ENCODE data around the gene HPN.
A peak's percentile ranks its signal among the peaks of the same experiment; 100 is the strongest.
"Not testable (repeated sequence)": the region's sequence is repeated elsewhere in the genome, so short reads cannot be mapped to it uniquely, and the experiment has no call there.

HPN gene

DNA sequence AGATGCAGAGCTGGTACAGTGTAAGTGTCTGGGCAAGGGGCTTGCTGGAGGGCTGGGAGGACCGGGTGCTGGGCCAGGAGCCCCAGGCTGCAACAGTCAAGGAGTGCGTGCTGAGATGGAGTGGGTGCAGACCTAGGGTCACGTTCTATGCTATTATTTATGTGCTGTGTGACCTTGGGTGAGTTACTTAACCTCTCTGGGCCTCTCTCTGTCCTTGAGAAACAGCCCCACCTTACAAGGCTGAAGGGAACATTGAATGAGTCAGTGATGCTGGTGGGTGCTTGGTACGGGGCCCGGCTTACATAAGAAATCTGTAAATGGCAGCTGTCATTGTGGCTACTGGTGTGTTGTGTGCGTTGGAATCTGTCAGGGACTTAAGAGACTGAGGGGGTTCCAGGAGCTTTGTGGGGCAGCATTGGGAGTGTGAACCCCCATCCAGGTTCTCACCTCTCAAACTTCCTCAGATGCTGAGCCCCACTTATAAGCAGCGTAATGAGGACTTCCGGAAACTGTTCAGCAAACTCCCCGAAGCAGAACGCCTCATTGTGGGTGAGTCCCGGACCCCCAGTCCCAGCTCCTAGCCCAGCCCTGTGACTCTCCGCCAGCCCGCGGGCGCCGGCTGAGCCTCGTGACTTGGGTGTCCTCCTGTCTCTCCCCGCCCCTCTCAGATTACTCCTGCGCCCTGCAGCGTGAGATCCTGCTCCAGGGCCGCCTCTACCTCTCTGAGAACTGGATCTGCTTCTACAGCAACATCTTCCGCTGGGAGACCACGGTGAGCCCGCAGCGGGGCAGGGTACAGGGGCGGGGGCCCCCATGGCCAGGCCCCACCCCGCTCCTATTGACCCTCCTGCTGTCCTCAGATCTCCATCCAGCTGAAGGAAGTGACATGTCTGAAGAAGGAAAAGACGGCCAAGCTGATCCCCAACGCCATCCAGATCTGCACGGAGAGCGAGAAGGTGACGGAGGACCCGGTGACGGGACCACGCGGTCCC, 31.8 kb upstream of the HPN start:
- DNase-seq (no peak), ATAC-seq (peak; percentile 32)

- ATAC-seq: no peak
- DNase-seq: no peak
These were observed 30.3 kb upstream of the HPN start for GRCh38 chr19:35011091-35011689.

- no peak for DNase-seq
- no peak for ATAC-seq
These were observed 29.5 kb upstream of the HPN start for GRCh38 chr19:35011737-35012682.

DNA sequence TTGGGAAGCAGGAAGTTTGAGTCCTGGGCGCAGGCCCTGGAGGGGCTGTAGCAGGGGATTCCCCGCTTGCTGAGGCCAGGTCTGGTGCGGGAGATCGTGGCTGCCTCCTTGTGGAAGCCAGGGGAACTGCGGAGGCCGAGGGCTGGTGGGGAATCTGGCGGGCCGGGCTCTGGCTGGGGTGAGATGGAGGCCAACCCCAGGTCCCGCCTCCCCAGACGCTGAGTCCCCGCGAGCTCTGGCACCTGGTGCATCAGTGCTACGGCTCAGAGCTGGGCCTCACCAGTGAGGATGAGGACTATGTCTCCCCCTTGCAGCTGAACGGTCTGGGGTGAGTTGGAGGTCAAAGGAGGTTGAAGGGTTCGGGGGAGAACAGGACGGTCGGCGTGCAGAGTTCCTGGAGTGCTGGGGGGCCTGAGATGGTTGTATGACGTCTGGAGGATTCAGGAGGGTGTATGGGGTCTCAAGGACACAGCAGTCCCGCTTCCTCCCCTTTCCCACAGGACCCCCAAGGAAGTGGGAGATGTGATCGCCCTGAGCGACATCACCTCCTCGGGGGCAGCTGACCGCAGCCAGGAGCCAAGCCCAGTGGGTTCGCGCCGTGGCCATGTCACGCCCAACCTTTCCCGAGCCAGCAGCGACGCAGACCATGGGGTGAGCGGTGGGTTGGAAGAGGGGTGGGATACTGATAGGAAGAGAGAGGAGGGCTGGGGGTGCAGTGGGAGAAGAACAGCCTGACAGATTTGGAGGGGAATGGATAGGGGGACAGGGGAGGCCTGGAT, 28.3 kb upstream of the HPN start:
- ATAC-seq: peak; percentile 63
- peak; percentile 87 for DNase-seq

GRCh38 chr19:35013820-35014754, 27.4 kb upstream of the HPN start:
- ATAC-seq: no peak
- DNase-seq: no peak

DNA sequence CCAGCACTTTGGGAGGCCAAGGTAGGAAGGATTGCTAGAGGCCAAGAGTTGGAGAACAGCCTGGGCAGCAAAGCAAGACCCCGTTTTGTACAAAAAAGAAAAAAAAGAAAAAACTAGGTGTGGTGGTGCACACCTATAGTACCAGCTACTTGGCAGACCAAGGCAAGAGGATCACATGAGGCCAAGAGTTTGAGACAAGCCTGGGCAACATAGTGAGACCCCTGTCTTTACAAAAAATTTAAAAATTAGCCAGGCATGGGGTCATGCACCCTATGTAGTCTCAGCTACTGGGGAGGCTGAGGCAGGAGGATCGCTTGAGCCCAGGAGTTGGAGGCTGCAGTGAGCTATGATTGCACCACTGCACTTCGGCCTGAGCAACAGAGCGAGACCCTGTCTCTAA, 26.7 kb upstream of the HPN start:
- not testable (repeated sequence) for ATAC-seq

GRCh38 chr19:35015270-35015953, 26.1 kb upstream of the HPN start:
- no peak for ATAC-seq
- DNase-seq: no peak

More for the DNA sequence above, 26.7 kb upstream of the HPN start:
- not testable (repeated sequence) for DNase-seq

GRCh38 chr19:35015954-35016351, 25.6 kb upstream of the HPN start:
- ATAC-seq (no peak), DNase-seq (no peak)

- no peak for DNase-seq
- ATAC-seq: no peak
These were observed 24.0 kb upstream of the HPN start for GRCh38 chr19:35017507-35017906.

DNA sequence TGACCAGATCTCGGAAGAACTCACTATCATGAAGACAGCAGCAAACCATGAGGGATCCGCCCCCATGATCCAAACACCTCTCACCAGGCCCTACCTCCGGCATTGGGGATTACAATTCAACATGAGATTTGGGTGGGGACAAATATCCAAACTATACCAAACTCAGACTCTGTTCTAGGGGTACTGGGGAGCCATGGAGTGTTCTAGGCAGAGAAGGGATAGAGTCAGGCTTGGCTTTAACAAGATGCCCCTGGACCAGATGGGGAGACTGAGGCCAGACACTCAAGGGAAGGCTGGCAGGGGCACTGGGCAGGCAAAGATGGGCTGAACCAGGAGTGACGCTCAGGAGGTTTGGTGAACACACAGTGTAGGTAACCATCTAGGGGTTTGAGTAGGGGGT, 23.1 kb upstream of the HPN start:
- DNase-seq (no peak), ATAC-seq (no peak)

DNA sequence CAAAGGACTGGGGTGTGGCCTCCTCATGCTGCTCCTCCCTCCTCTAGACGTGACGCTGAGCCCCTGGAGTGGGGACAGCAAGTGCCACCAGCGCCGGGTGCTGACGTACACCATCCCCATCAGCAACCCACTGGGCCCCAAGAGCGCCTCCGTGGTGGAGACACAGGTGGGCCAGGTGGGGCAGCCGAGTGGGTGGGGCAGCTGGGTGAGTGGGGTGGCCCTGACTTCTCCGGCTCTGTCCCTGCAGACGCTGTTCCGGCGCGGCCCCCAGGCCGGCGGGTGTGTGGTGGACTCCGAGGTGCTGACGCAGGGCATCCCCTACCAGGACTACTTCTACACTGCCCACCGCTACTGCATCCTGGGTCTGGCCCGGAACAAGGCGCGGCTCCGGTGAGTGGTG, 22.4 kb upstream of the HPN start:
- no peak for DNase-seq
- ATAC-seq: no peak

GRCh38 chr19:35021016-35021415, 20.5 kb upstream of the HPN start:
- ATAC-seq (no peak), DNase-seq (no peak)

GRCh38 chr19:35021596-35021995, 19.9 kb upstream of the HPN start:
- no peak for DNase-seq

DNA sequence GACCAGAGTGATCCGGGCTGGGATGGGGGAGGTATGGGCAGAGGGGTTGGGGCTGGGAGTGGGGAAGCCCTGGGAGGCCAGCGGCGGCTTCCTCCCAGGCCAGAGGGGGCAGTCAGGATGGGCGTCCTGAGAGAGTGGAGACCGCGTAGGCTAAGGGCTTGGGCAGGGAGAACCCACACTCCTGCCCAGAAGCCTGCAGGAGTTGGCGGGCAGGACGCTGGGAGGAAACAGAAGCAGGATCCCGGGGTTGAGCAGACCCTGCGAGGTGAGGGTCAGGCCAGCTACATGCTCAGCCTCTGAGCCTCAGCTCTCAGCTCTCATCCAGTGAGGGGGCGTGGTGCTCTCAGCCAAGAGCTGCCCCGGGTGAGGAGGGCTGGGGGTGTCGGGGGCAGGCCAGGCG, 19.1 kb upstream of the HPN start:
- ATAC-seq (no peak), DNase-seq (no peak)

More at GRCh38 chr19:35021596-35021995, 19.9 kb upstream of the HPN start:
- ATAC-seq: no peak

DNA sequence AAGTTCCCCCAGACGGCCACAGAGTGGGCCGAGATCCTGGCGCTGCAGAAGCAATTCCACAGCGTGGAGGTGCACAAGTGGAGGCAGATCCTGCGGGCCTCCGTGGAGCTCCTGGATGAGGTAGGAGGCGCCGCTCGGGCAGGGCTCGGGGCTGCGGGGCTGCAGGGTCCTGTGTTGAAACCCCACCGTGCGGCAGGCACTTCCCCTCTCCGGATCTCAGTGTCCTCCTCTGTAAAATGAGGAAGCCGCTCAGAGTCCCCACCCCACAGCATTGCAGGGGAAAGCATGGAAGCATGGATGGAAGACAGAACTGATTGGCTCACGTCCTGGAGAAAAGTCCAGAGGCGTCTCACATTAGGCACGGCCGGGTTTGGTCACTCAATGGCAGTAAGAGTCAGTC, 18.1 kb upstream of the HPN start:
- DNase-seq (no peak), ATAC-seq (no peak)

- ATAC-seq (no peak), DNase-seq (no peak)
These were observed 17.4 kb upstream of the HPN start for GRCh38 chr19:35024095-35024494.

DNA sequence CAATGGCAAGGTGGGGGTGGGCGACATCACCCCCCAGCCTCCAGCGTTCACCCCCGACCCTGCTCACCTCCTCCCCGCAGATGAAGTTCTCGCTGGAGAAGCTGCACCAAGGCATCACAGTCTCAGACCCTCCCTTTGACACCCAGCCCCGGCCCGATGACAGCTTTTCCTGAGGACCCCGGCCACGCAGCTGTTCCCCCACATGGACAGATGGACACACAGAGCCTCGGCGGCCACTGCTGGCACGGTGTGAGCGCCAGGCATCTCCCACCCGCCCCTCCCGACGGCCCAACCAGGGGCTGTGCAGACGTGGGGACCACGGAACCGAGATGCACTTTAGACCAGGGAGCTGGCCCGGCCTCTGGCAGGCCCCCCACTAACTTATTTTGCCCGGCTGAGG, 15.6 kb upstream of the HPN start:
- DNase-seq (no peak), ATAC-seq (no peak)

GRCh38 chr19:35026418-35026817, 15.1 kb upstream of the HPN start:
- DNase-seq (no peak), ATAC-seq (no peak)

GRCh38 chr19:35027009-35027408, 14.5 kb upstream of the HPN start:
- DNase-seq (no peak), ATAC-seq (no peak)

Data from stimulated activated naive CD8-positive, alpha-beta T cell treated with anti-CD3 and anti-CD28 coated beads, Interleukin-15, Interleukin-2, amounts not matched to agents 100 U/mL and 50 U/mL, for 24 hours (primary cell).